ENCODE data around the gene CDRT15.
"Not testable (repeated sequence)": the region's sequence is repeated elsewhere in the genome, so short reads cannot be mapped to it uniquely, and the experiment has no call there.

- TF ChIP-seq, protein P1, sequence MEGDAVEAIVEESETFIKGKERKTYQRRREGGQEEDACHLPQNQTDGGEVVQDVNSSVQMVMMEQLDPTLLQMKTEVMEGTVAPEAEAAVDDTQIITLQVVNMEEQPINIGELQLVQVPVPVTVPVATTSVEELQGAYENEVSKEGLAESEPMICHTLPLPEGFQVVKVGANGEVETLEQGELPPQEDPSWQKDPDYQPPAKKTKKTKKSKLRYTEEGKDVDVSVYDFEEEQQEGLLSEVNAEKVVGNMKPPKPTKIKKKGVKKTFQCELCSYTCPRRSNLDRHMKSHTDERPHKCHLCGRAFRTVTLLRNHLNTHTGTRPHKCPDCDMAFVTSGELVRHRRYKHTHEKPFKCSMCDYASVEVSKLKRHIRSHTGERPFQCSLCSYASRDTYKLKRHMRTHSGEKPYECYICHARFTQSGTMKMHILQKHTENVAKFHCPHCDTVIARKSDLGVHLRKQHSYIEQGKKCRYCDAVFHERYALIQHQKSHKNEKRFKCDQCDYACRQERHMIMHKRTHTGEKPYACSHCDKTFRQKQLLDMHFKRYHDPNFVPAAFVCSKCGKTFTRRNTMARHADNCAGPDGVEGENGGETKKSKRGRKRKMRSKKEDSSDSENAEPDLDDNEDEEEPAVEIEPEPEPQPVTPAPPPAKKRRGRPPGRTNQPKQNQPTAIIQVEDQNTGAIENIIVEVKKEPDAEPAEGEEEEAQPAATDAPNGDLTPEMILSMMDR (IDR thresholded peaks at IDR 0.05), result not testable (repeated sequence)
- TF ChIP-seq POLR2A (IDR thresholded peaks at IDR 0.05), result not testable (repeated sequence)
These were observed 45.9 kb downstream of the CDRT15 start for GRCh38 chr17:14190774-14191173.

Measured in heart left ventricle (tissue), 13 donors.